Measurements from ENCODE around the gene ZBTB17.
A peak's percentile ranks its signal among the peaks of the same experiment; 100 is the strongest.

The ZBTB17 gene

DNA sequence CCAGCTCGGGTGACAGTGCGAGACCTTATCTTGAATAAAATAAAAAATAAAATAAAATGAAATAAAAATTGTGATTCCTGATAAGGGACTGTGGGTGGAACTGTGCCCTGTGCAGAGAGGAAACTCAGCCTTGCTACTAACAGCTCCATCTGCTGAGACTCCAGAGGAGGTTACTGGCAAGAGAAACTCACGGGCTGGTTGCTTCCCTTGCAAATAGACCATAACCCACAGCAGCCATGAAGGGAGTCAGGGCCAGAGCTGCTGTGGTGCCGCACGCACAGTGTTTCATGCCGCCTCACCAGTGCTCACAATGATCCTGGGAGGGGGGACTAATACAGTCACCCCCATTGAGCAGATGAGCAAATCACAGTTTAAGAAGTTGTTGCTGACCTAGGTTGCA is 13.7 kb downstream of the ZBTB17 start:
- H3K36me3 ChIP-seq (ENCODE audit: control insufficient read depth in 5 of 5, insufficient read depth in 5 of 5, low read length in 5 of 5) = peaks cover 0 to 6% (median 0%) of the 10 kb centered on the region in 5 donors
- H3K9ac ChIP-seq (ENCODE audit: low read length in 5 of 5) = no peak overlapping the region
- H3K27me3 ChIP-seq (ENCODE audit: control insufficient read depth in 5 of 5, insufficient read depth in 4 of 5, low read length in 5 of 5) = no peaks in the 10 kb centered on the region
- H3K27ac ChIP-seq (ENCODE audit: low read depth, low read length) = no peak overlapping the region
- H3K9me3 ChIP-seq (ENCODE audit: control insufficient read depth in 5 of 5, low read length in 5 of 5) = no peaks in the 10 kb centered on the region
- H3K4me1 ChIP-seq (ENCODE audit: control insufficient read depth in 5 of 5, insufficient read depth in 5 of 5, low read length in 5 of 5) = peaks cover 10 to 42% (median 28%) of the 10 kb centered on the region in 5 donors
- H3K4me3 ChIP-seq (ENCODE audit: low read depth in 1 of 5, low read length in 5 of 5) = no peak overlapping the region

DNA sequence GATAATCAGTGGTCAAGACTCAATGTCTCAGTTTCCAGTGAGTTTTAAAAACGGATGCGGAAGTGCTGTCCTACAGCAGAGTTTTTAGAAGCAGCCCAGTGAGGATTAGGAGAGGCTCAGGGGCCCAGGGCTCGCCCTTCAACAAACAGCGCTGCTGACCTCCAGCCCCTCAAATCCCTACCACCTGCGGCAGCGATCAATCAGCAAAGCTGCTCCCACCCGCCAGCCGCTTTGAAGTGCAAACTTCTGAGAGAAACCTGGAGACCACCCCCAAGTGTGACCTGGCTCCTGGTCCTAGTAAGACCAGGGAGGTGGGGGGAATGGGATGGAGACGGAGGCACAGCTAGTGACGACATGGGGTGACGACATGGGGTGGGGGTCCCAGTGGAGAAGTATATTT is 14.4 kb downstream of the ZBTB17 start:
- peaks cover 9 to 36% (median 26%) of the 10 kb centered on the region in 5 donors for H3K4me1 ChIP-seq (ENCODE audit: control insufficient read depth in 5 of 5, insufficient read depth in 5 of 5, low read length in 5 of 5)
- no peak overlapping the region for H3K4me3 ChIP-seq (ENCODE audit: low read depth in 1 of 5, low read length in 5 of 5)
- no peak overlapping the region for H3K9ac ChIP-seq (ENCODE audit: low read length in 5 of 5)
- H3K9me3 ChIP-seq (ENCODE audit: control insufficient read depth in 5 of 5, low read length in 5 of 5) = no peaks in the 10 kb centered on the region
- no peak overlapping the region for H3K27ac ChIP-seq (ENCODE audit: low read depth, low read length)
- H3K27me3 ChIP-seq (ENCODE audit: control insufficient read depth in 5 of 5, insufficient read depth in 4 of 5, low read length in 5 of 5) = no peaks in the 10 kb centered on the region
- H3K36me3 ChIP-seq (ENCODE audit: control insufficient read depth in 5 of 5, insufficient read depth in 5 of 5, low read length in 5 of 5) = peaks cover 0 to 7% (median 0%) of the 10 kb centered on the region in 5 donors

GRCh38 chr1:15960808-15961207 is 15.1 kb downstream of the ZBTB17 start:
- Histone ChIP-seq H3K27me3 (ENCODE audit: control insufficient read depth in 5 of 5, insufficient read depth in 4 of 5, low read length in 5 of 5) (no peaks in the 10 kb centered on the region), H3K9ac (ENCODE audit: low read length in 5 of 5) (no peak overlapping the region), H3K4me1 (ENCODE audit: control insufficient read depth in 5 of 5, insufficient read depth in 5 of 5, low read length in 5 of 5) (peaks cover 5 to 30% (median 19%) of the 10 kb centered on the region in 5 donors), H3K36me3 (ENCODE audit: control insufficient read depth in 5 of 5, insufficient read depth in 5 of 5, low read length in 5 of 5) (peaks cover 0 to 7% (median 0%) of the 10 kb centered on the region in 5 donors), H3K27ac (ENCODE audit: low read depth, low read length) (no peak overlapping the region), H3K4me3 (ENCODE audit: low read depth in 1 of 5, low read length in 5 of 5) (no peak overlapping the region), H3K9me3 (ENCODE audit: control insufficient read depth in 5 of 5, low read length in 5 of 5) (no peaks in the 10 kb centered on the region)

GRCh38 chr1:15959827-15960446 is 16.0 kb downstream of the ZBTB17 start:
- peaks cover 0 to 7% (median 0%) of the 10 kb centered on the region in 5 donors for H3K36me3 ChIP-seq (ENCODE audit: control insufficient read depth in 5 of 5, insufficient read depth in 5 of 5, low read length in 5 of 5)
- H3K9me3 ChIP-seq (ENCODE audit: control insufficient read depth in 5 of 5, low read length in 5 of 5) = no peaks in the 10 kb centered on the region
- peaks cover 0 to 23% (median 12%) of the 10 kb centered on the region in 5 donors for H3K4me1 ChIP-seq (ENCODE audit: control insufficient read depth in 5 of 5, insufficient read depth in 5 of 5, low read length in 5 of 5)
- H3K4me3 ChIP-seq (ENCODE audit: low read depth in 1 of 5, low read length in 5 of 5) = no peak overlapping the region
- H3K9ac ChIP-seq (ENCODE audit: low read length in 5 of 5) = no peak overlapping the region
- H3K27ac ChIP-seq (ENCODE audit: low read depth, low read length) = no peak overlapping the region
- no peaks in the 10 kb centered on the region for H3K27me3 ChIP-seq (ENCODE audit: control insufficient read depth in 5 of 5, insufficient read depth in 4 of 5, low read length in 5 of 5)

GRCh38 chr1:15959424-15959823 is 16.5 kb downstream of the ZBTB17 start:
- peaks cover 0 to 25% (median 12%) of the 10 kb centered on the region in 5 donors for H3K4me1 ChIP-seq (ENCODE audit: control insufficient read depth in 5 of 5, insufficient read depth in 5 of 5, low read length in 5 of 5)
- H3K9ac ChIP-seq (ENCODE audit: low read length in 5 of 5) = no peak overlapping the region
- H3K27ac ChIP-seq (ENCODE audit: low read depth, low read length) = no peak overlapping the region

DNA sequence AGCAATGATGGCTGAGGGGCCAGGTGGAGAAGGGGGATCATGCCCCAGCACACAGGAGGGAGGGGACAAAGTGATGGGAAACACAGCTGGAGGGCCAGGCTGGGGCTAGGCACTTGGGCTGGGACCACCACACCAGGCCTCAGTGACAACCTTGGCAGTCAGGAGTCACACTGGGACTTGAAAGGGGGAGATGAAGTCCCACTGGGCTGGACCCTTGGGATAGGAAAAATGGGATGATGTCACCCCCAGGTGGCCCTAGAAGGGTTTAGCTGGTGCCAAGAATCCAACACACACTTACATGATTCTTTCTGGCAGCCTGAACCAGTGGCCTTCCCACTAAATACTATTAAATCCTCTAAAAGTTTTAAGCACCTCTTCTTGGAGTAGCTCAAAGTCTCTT is 17.1 kb downstream of the ZBTB17 start:
- Histone ChIP-seq H3K4me3 (ENCODE audit: low read depth in 1 of 5, low read length in 5 of 5) (no peak overlapping the region), H3K27me3 (ENCODE audit: control insufficient read depth in 5 of 5, insufficient read depth in 4 of 5, low read length in 5 of 5) (no peaks in the 10 kb centered on the region), H3K9me3 (ENCODE audit: control insufficient read depth in 5 of 5, low read length in 5 of 5) (no peaks in the 10 kb centered on the region), H3K36me3 (ENCODE audit: control insufficient read depth in 5 of 5, insufficient read depth in 5 of 5, low read length in 5 of 5) (peaks cover 0 to 7% (median 0%) of the 10 kb centered on the region in 5 donors), H3K4me1 (ENCODE audit: control insufficient read depth in 5 of 5, insufficient read depth in 5 of 5, low read length in 5 of 5) (peaks cover 0 to 28% (median 18%) of the 10 kb centered on the region in 5 donors), H3K9ac (ENCODE audit: low read length in 5 of 5) (no peak overlapping the region), H3K27ac (ENCODE audit: low read depth, low read length) (no peak overlapping the region)

More at GRCh38 chr1:15959424-15959823, 16.5 kb downstream of the ZBTB17 start:
- Histone ChIP-seq H3K9me3 (ENCODE audit: control insufficient read depth in 5 of 5, low read length in 5 of 5) (no peaks in the 10 kb centered on the region), H3K27me3 (ENCODE audit: control insufficient read depth in 5 of 5, insufficient read depth in 4 of 5, low read length in 5 of 5) (no peaks in the 10 kb centered on the region), H3K4me3 (ENCODE audit: low read depth in 1 of 5, low read length in 5 of 5) (no peak overlapping the region), H3K36me3 (ENCODE audit: control insufficient read depth in 5 of 5, insufficient read depth in 5 of 5, low read length in 5 of 5) (peaks cover 0 to 7% (median 0%) of the 10 kb centered on the region in 5 donors)

DNA sequence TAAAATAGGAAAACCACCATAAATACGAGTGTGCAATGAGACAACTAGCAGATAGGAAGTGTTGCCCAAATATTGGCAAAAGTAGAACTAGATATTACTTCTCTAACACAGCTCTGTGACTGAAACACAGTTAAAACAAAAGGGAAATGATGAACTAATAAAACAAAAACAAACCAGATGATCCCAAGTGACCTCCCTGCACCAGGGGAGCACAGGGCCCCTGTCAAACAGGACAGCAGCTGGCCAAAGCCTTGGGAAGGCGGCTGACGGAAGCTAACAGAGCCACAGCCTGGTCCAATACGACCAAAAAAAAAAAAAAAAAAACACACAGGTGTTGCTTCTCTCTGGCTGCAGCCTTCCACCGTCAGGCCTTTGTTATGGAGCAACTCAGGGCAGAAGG is 17.8 kb downstream of the ZBTB17 start:
- Histone ChIP-seq H3K27me3 (ENCODE audit: control insufficient read depth in 5 of 5, insufficient read depth in 4 of 5, low read length in 5 of 5) (no peaks in the 10 kb centered on the region), H3K9me3 (ENCODE audit: control insufficient read depth in 5 of 5, low read length in 5 of 5) (no peaks in the 10 kb centered on the region), H3K4me1 (ENCODE audit: control insufficient read depth in 5 of 5, insufficient read depth in 5 of 5, low read length in 5 of 5) (peaks cover 6 to 32% (median 25%) of the 10 kb centered on the region in 5 donors), H3K36me3 (ENCODE audit: control insufficient read depth in 5 of 5, insufficient read depth in 5 of 5, low read length in 5 of 5) (peaks cover 0 to 7% (median 0%) of the 10 kb centered on the region in 5 donors), H3K9ac (ENCODE audit: low read length in 5 of 5) (no peak overlapping the region), H3K4me3 (ENCODE audit: low read depth in 1 of 5, low read length in 5 of 5) (no peak overlapping the region), H3K27ac (ENCODE audit: low read depth, low read length) (no peak overlapping the region)

DNA sequence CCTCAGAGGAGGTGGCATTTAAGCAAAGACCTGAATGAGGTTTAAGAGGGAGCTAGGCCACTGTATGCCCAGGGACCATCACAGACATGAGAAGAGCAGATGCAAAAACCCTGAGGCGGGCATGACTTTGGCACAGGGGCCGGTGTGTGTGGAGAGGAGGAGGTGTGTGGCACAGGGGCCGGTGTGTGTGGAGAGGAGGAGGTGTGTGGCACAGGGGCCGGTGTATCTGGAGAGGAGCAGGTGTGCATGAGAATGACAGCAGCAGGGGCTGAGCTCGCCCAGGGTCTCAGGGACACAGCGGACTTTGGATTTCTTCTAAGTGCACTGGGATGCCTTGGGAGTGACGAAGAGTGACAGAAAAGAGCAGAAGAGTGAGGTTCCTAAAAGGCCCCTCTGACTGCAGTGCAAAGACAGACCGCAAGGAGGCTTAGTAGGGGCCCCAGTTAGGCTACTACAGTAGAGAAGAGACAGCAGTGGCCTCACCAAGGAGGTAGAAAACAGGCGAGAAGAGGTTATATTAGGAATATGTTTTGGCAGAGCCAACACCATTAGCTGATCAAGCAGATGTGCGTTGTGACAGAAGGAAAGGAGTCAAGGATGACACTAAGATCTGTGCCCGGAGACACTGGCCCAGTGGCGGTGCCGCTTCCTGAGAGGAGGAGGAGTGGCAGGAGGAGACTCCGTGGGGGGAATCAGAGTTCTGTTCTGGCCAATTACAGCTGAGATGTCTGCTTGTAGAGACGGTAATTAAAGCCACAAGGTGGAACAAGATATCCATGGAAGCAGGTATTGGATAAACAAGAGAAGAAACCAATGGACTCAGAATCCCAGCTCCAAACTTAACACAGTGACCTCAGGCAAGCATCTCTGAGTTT is 18.4 kb downstream of the ZBTB17 start:
- Histone ChIP-seq H3K36me3 (ENCODE audit: control insufficient read depth in 5 of 5, insufficient read depth in 5 of 5, low read length in 5 of 5) (peaks cover 0 to 7% (median 0%) of the 10 kb centered on the region in 5 donors), H3K4me3 (ENCODE audit: low read depth in 1 of 5, low read length in 5 of 5) (no peak overlapping the region), H3K9me3 (ENCODE audit: control insufficient read depth in 5 of 5, low read length in 5 of 5) (no peaks in the 10 kb centered on the region), H3K27me3 (ENCODE audit: control insufficient read depth in 5 of 5, insufficient read depth in 4 of 5, low read length in 5 of 5) (no peaks in the 10 kb centered on the region), H3K4me1 (ENCODE audit: control insufficient read depth in 5 of 5, insufficient read depth in 5 of 5, low read length in 5 of 5) (peaks cover 9 to 38% (median 31%) of the 10 kb centered on the region in 5 donors), H3K9ac (ENCODE audit: low read length in 5 of 5) (no peak overlapping the region), H3K27ac (ENCODE audit: low read depth, low read length) (no peak overlapping the region)

DNA sequence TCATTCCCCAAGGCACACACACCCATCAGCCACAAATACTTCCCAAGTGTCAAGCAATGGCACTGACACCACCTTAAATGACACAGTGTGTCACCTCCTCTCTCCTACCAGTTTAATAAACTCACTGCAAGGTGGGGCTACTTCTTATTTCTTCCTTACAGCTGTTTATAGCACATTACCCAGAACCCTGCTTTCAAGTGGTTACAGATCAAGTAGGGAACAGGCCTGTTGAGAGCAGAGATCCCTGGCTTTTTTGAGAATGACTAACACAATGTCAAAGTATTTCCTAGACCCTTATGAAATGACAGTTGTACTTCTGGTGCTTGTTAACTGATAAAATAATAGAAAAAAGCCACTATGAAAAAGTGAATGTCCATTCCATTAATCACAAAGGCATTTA is 19.8 kb downstream of the ZBTB17 start:
- H3K36me3 ChIP-seq (ENCODE audit: control insufficient read depth in 5 of 5, insufficient read depth in 5 of 5, low read length in 5 of 5) = peaks cover 0 to 7% (median 0%) of the 10 kb centered on the region in 5 donors
- no peak overlapping the region for H3K9ac ChIP-seq (ENCODE audit: low read length in 5 of 5)
- H3K27ac ChIP-seq (ENCODE audit: low read depth, low read length) = peak overlapping the region; percentile 13
- H3K9me3 ChIP-seq (ENCODE audit: control insufficient read depth in 5 of 5, low read length in 5 of 5) = no peaks in the 10 kb centered on the region
- no peaks in the 10 kb centered on the region for H3K27me3 ChIP-seq (ENCODE audit: control insufficient read depth in 5 of 5, insufficient read depth in 4 of 5, low read length in 5 of 5)
- no peak overlapping the region for H3K4me3 ChIP-seq (ENCODE audit: low read depth in 1 of 5, low read length in 5 of 5)
- peaks cover 9 to 51% (median 43%) of the 10 kb centered on the region in 5 donors for H3K4me1 ChIP-seq (ENCODE audit: control insufficient read depth in 5 of 5, insufficient read depth in 5 of 5, low read length in 5 of 5)

DNA sequence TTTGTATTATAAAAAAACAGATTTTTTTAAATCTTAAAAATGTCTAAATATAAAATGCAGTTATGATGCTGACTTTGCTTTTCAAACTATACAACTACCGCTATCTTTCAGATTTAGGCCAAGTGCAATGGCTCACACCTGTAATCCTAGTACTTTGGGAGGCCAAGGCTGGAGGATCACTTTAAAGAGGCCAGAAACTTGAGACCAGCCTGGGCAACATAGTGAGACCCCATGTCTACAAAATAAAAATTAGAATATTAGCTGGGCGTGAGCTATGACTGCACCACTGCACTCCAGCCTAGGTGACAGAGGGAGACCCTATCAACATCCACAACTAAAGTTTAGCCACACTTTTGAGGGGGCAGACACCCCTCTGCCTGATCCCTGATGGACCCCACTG is 20.3 kb downstream of the ZBTB17 start:
- no peak overlapping the region for H3K9ac ChIP-seq (ENCODE audit: low read length in 5 of 5)
- H3K4me3 ChIP-seq (ENCODE audit: low read depth in 1 of 5, low read length in 5 of 5) = no peak overlapping the region
- H3K27ac ChIP-seq (ENCODE audit: low read depth, low read length) = no peak overlapping the region
- H3K4me1 ChIP-seq (ENCODE audit: control insufficient read depth in 5 of 5, insufficient read depth in 5 of 5, low read length in 5 of 5) = peaks cover 11 to 57% (median 49%) of the 10 kb centered on the region in 5 donors
- no peaks in the 10 kb centered on the region for H3K27me3 ChIP-seq (ENCODE audit: control insufficient read depth in 5 of 5, insufficient read depth in 4 of 5, low read length in 5 of 5)
- peaks cover 0 to 7% (median 0%) of the 10 kb centered on the region in 5 donors for H3K36me3 ChIP-seq (ENCODE audit: control insufficient read depth in 5 of 5, insufficient read depth in 5 of 5, low read length in 5 of 5)
- H3K9me3 ChIP-seq (ENCODE audit: control insufficient read depth in 5 of 5, low read length in 5 of 5) = no peaks in the 10 kb centered on the region
